HCT116 (cell line): ENCODE results near the gene SNRNP25. TPM values are rescaled to one million over a fixed set of nuclear protein-coding genes. Genes with fewer than 3 reads are reported as not detected.

Experiments used
- ATAC-seq: fragments of 200-7000 bp; cut with Tn5 transposase; 2 replicates; pipeline ENCODE4 v1.9.1; 2020; ENCODE audit warnings: mild to moderate bottlenecking, moderate library complexity
- BruUV-seq: library from RNA; stranded (reverse); fragments of 400-500 nt; replicated peaks from 2 replicates; lab custom pipeline; 2021; lab: Mats Ljungman, UMichigan
- CTCF ChIA-PET: fragments of 300-600 bp; sonication (Branson Sonifier 250); formaldehyde crosslinking; loops from one replicate; lab custom pipeline; 2021; ENCODE audit warnings: antibody characterized with exemption; lab: Charles Lee
- POLR2A ChIA-PET: fragments of 300-600, 350-600 bp; sonication (Branson Sonifier 250); formaldehyde crosslinking; loops from one replicate; lab custom pipeline; 2021; ENCODE audit warnings: antibody characterized with exemption; lab: Charles Lee
- RAD21 ChIA-PET, 2 experiments: fragments of 300-600 bp; sonication (Branson Sonifier 250); formaldehyde crosslinking; loops; one replicate each; lab custom pipeline; 2023; ENCODE audit warnings: low total read pairs in 2 of 2; ENCODE audit not compliant: uncharacterized antibody in 2 of 2, unreplicated experiment in 2 of 2, low non-redundant PET in 1 of 2; lab: Charles Lee
- DNase-seq: peaks from one replicate; pipeline ENCODE4 v3.0.0-alpha.2; 2010; ENCODE audit warnings: low read depth, low spot score
- H2AFZ ChIP-seq: fragments of 200-600 bp; shearing (Covaris generic), sonication (generic); 2 replicates; pipeline ENCODE4 v1.6.1; 2017; ENCODE audit warnings: low read depth, mixed run types, mixed read lengths, antibody characterized with exemption, low read length; ENCODE audit not compliant: poor library complexity, severe bottlenecking
- H3K27ac ChIP-seq: 2 replicates; pipeline ENCODE4 v1.5.1; 2012; ENCODE audit warnings: low read depth, low read length
- H3K27me3 ChIP-seq: fragments of 200-600 bp; sonication (generic); 2 replicates; pipeline ENCODE4 v1.6.1; 2016; ENCODE audit warnings: mixed run types, low read length, mixed read lengths; ENCODE audit not compliant: insufficient read depth
- H3K36me3 ChIP-seq, 2 experiments: fragments of 200-500 bp in 1 of 2; fragments of 200-600 bp in 1 of 2; sonication (Bioruptor generic) in 1 of 2; sonication (generic) in 1 of 2; 2 replicates each; pipeline versions ENCODE4 v1.5.1 to v1.6.1; 2014 to 2016; ENCODE audit warnings: low read length in 2 of 2, inconsistent platforms in 1 of 2, mixed read lengths in 1 of 2, mixed run types in 1 of 2; ENCODE audit not compliant: insufficient read depth in 2 of 2, control insufficient read depth in 1 of 2
- H3K4me1 ChIP-seq, 2 experiments: fragments of 200-600 bp in 1 of 2; sonication (generic) in 1 of 2; 2 replicates each; pipeline versions ENCODE4 v1.5.1 to v1.6.1; 2012 to 2017; ENCODE audit warnings: low read length in 2 of 2, inconsistent platforms in 1 of 2, mild to moderate bottlenecking in 1 of 2, mixed read lengths in 1 of 2, mixed run types in 1 of 2, moderate library complexity in 1 of 2; ENCODE audit not compliant: insufficient read depth in 2 of 2, control insufficient read depth in 1 of 2
- H3K4me2 ChIP-seq: fragments of 200-600 bp; sonication (generic); 2 replicates; pipeline ENCODE4 v1.6.1; 2017; ENCODE audit warnings: mixed run types, low read length, mixed read lengths
- H3K4me3 ChIP-seq, 2 experiments: fragments of 200-600 bp in 1 of 2; sonication (generic) in 1 of 2; replicated peaks in 1 of 2; 2 replicates each; pipeline ENCODE4 v1.5.1; 2011 to 2016; ENCODE audit warnings: low read length in 2 of 2, control low read depth in 1 of 2, low read depth in 1 of 2, mild to moderate bottlenecking in 1 of 2, mixed read lengths in 1 of 2, mixed run types in 1 of 2
- H3K79me2 ChIP-seq: fragments of 200-600 bp; sonication (generic); 2 replicates; pipeline ENCODE4 v1.6.1; 2017; ENCODE audit warnings: mild to moderate bottlenecking, mixed run types, low read length, moderate library complexity, mixed read lengths; ENCODE audit not compliant: insufficient read depth
- H3K9ac ChIP-seq: fragments of 200-600 bp; sonication (generic); 2 replicates; pipeline ENCODE4 v1.6.1; 2016; ENCODE audit warnings: low read length, mixed read lengths
- H3K9me2 ChIP-seq: fragments of 200-600 bp; sonication (generic), shearing (Covaris generic); 2 replicates; pipeline ENCODE4 v1.6.1; 2017; ENCODE audit warnings: mixed run types, mild to moderate bottlenecking, moderate library complexity; ENCODE audit not compliant: insufficient read depth
- H3K9me3 ChIP-seq, 2 experiments: fragments of 200-500 bp in 1 of 2; fragments of 200-600 bp in 1 of 2; sonication (Bioruptor generic) in 1 of 2; sonication (generic) in 1 of 2; 2 replicates each; pipeline ENCODE4 v1.6.1; 2014 to 2017; ENCODE audit warnings: low read length in 2 of 2, mixed read lengths in 2 of 2, inconsistent platforms in 1 of 2, low read depth in 1 of 2, mild to moderate bottlenecking in 1 of 2, mixed run types in 1 of 2, moderate library complexity in 1 of 2; ENCODE audit not compliant: control insufficient read depth in 1 of 2, insufficient read depth in 1 of 2
- H4K20me1 ChIP-seq: fragments of 200-600 bp; sonication (generic), shearing (Covaris generic); 2 replicates; pipeline ENCODE4 v1.6.1; 2017; ENCODE audit warnings: mixed run types, mild to moderate bottlenecking, moderate library complexity; ENCODE audit not compliant: insufficient read depth
- JUND ChIP-seq: IDR thresholded peaks from 2 replicates; pipeline ENCODE4 v1.6.1; 2012
- REST ChIP-seq: IDR thresholded peaks from 2 replicates; pipeline ENCODE4 v1.6.1; 2012; ENCODE audit warnings: low read depth
- SIN3A ChIP-seq: IDR thresholded peaks from 2 replicates; pipeline ENCODE4 v1.6.1; 2012; ENCODE audit warnings: low read depth
- ZFX ChIP-seq: fragments of 450-650 bp; IDR thresholded peaks from 2 replicates; pipeline ENCODE4 v1.6.1; 2017
- intact Hi-C: fragments of 100-400 bp; cut with micrococcal nuclease; formaldehyde crosslinking; loops from 2 replicates; pipeline ENCODE4 v1.10.0; 2022
- total RNA-seq: library from RNA; stranded (reverse); gene quantifications from one replicate; pipeline ENCODE4 v1.2.1, GENCODE V29; 2021; ENCODE audit not compliant: unreplicated experiment

SNRNP25 gene
- total RNA-seq, 1 experiment from 2014 or later = 24.5 TPM

- TF ChIP-seq REST (no peak), ZFX (no peak)
- TF ChIP-seq, all 23 proteins: peak for 0
Observed at GRCh38 chr16:102060-102855, 48.6 kb downstream of the SNRNP25 start (continued).

- Histone ChIP-seq H3K4me2 (no peak overlapping the region), H3K27ac (no peak overlapping the region), H3K9me3 (no peaks in the 10 kb centered on the region), H2AFZ (no peak overlapping the region), H3K9ac (no peak overlapping the region), H4K20me1 (no peaks in the 10 kb centered on the region), H3K36me3 (no peaks in the 10 kb centered on the region; a peak in 2 of 4 replicates), H3K79me2 (no peaks in the 10 kb centered on the region), H3K4me1 (peaks cover 0 to 6% of the 10 kb centered on the region in 2 experiments; a peak in 3 of 4 replicates), H3K9me2 (no peaks in the 10 kb centered on the region), H3K4me3 (no peak overlapping the region), H3K27me3 (no peaks in the 10 kb centered on the region)
- no TSS peak for BruUV-seq
- TF ChIP-seq JUND (no peak), SIN3A (no peak)
- intact Hi-C loops = no loop called here
- no peak for ATAC-seq
- DNase-seq = no peak
- POLR2A ChIA-PET = no interaction called here
- CTCF ChIA-PET = interaction anchor here (1.8 kb wide), 1 partner anchor 39 kb away, joined by 4 read pairs; no protein-coding TSS in a partner anchor
- RAD21 ChIA-PET = no interaction called here
Observed at GRCh38 chr16:104355-104754, 50.7 kb downstream of the SNRNP25 start.
